PC-3 (cell line): ENCODE results near the gene SAG. TPM values are rescaled to one million over a fixed set of nuclear protein-coding genes. Genes with fewer than 3 reads are reported as not detected.

Experiments used
- ATAC-seq: fragments of 200-7000 bp; cut with Tn5 transposase; 2 replicates; pipeline ENCODE4 v1.9.1; 2020; ENCODE audit warnings: mild to moderate bottlenecking, moderate library complexity
- BruUV-seq: library from RNA; stranded (reverse); fragments of 400-500 nt; replicated peaks from 2 replicates; lab custom pipeline; 2021; lab: Mats Ljungman, UMichigan
- CTCF ChIA-PET: fragments of 300-600 bp; sonication (Branson Sonifier 250); formaldehyde crosslinking; loops from one replicate; lab custom pipeline; 2022; ENCODE audit warnings: antibody characterized with exemption; lab: Charles Lee
- POLR2A ChIA-PET: fragments of 300-600 bp; sonication (Branson Sonifier 250); formaldehyde crosslinking; loops from one replicate; lab custom pipeline; 2022; ENCODE audit warnings: antibody characterized with exemption; ENCODE audit not compliant: unreplicated experiment; lab: Charles Lee
- DNase-seq: peaks from one replicate; pipeline ENCODE4 v3.0.0-alpha.2; 2015
- H2AFZ ChIP-seq: fragments of 300-600 bp; sonication (generic); 2 replicates; pipeline ENCODE4 v1.6.0; 2016; ENCODE audit warnings: antibody characterized with exemption, low read length
- H3F3A ChIP-seq: fragments of 300-600 bp; sonication (generic); one replicate; pipeline ENCODE4 v1.6.0; 2017; ENCODE audit warnings: antibody characterized with exemption, low read length, control low read depth, mild to moderate bottlenecking; ENCODE audit not compliant: unreplicated experiment
- H3K27ac ChIP-seq: fragments of 300-600 bp; sonication (generic); 2 replicates; pipeline ENCODE4 v1.5.1; 2016; ENCODE audit warnings: mild to moderate bottlenecking, low read length
- H3K27me3 ChIP-seq: fragments of 300-600 bp; sonication (generic); 2 replicates; pipeline ENCODE4 v1.6.1; 2016; ENCODE audit warnings: low read length, mixed read lengths
- H3K36me3 ChIP-seq: fragments of 300-600 bp; sonication (generic); 2 replicates; pipeline ENCODE4 v1.6.1; 2016; ENCODE audit warnings: low read depth, mixed run types, low read length, mixed read lengths
- H3K4me1 ChIP-seq: fragments of 300-600 bp; sonication (generic); 2 replicates; pipeline ENCODE4 v1.5.1; 2016; ENCODE audit warnings: low read length; ENCODE audit not compliant: insufficient read depth
- H3K4me2 ChIP-seq: fragments of 300-600 bp; sonication (generic); 2 replicates; pipeline ENCODE4 v1.6.0; 2016; ENCODE audit warnings: low read length
- H3K4me3 ChIP-seq: fragments of 300-600 bp; sonication (generic); 2 replicates; pipeline ENCODE4 v1.5.1; 2016; ENCODE audit warnings: mild to moderate bottlenecking, low read length, mixed read lengths
- H3K79me2 ChIP-seq: fragments of 300-600 bp; sonication (generic); 2 replicates; pipeline ENCODE4 v1.6.1; 2017; ENCODE audit warnings: low read length, mixed read lengths
- H3K9ac ChIP-seq: fragments of 300-600 bp; sonication (generic); 2 replicates; pipeline ENCODE4 v1.6.0; 2016; ENCODE audit warnings: mild to moderate bottlenecking, low read length
- H3K9me2 ChIP-seq: fragments of 300-600 bp; sonication (generic); replicated peaks from 2 replicates; pipeline ENCODE4 v1.6.1; 2016; ENCODE audit warnings: mixed run types, low read length, mixed read lengths
- H3K9me3 ChIP-seq: fragments of 300-600 bp; sonication (generic); 2 replicates; pipeline ENCODE4 v1.6.1; 2016; ENCODE audit warnings: low read length, mixed read lengths
- H4K20me1 ChIP-seq: fragments of 300-600 bp; sonication (generic); 2 replicates; pipeline ENCODE4 v1.6.1; 2016; ENCODE audit warnings: low read length, mixed read lengths
- CTCF ChIP-seq: fragments of 300-600 bp; sonication (generic); conservative IDR thresholded peaks from 2 replicates; pipeline ENCODE4 v1.5.1; 2017; ENCODE audit warnings: antibody characterized with exemption, low read depth, mild to moderate bottlenecking, low read length
- EZH2 ChIP-seq: fragments of 300-600 bp; sonication (generic); IDR thresholded peaks from one replicate; pipeline ENCODE4 v1.6.1; 2017; ENCODE audit warnings: antibody characterized with exemption, mild to moderate bottlenecking, low read length; ENCODE audit not compliant: unreplicated experiment
- EZH2phosphoT487 ChIP-seq: fragments of 300-600 bp; sonication (generic); IDR thresholded peaks from 2 replicates; pipeline ENCODE4 v1.6.1; 2018; ENCODE audit warnings: mild to moderate bottlenecking, antibody characterized with exemption, low read length, borderline replicate concordance
- intact Hi-C: fragments of 100-400 bp; cut with micrococcal nuclease; formaldehyde crosslinking; loops from 2 replicates; pipeline ENCODE4 v1.9.0; 2023
- total RNA-seq: library from RNA; depleted of rRNA; stranded (reverse); fragments of >200 nt; gene quantifications from 2 replicates; pipeline ENCODE4 v1.2.3, GENCODE V29; 2014

Gene SAG
- total RNA-seq, 1 experiment from 2014 or later: not detected

GRCh38 chr2:233367586-233367985 lies 60.0 kb downstream of the SAG start:
- no peak overlapping the region for H3K27ac ChIP-seq
- no peaks in the 10 kb centered on the region for H4K20me1 ChIP-seq
- intact Hi-C loops: no loop called here
- POLR2A ChIA-PET: no interaction called here
- TF ChIP-seq EZH2 (no peak), EZH2phosphoT487 (no peak), CTCF (no peak)
- no peaks in the 10 kb centered on the region for H3K4me1 ChIP-seq
- no TSS peak for BruUV-seq
- H3K9me2 ChIP-seq: no peaks in the 10 kb centered on the region
- peaks cover 6% of the 10 kb centered on the region for H3K36me3 ChIP-seq
- no peaks in the 10 kb centered on the region for H3K27me3 ChIP-seq
- no peak overlapping the region for H3K4me3 ChIP-seq
- no peak for ATAC-seq
- CTCF ChIA-PET: no interaction called here
- no peaks in the 10 kb centered on the region for H3F3A ChIP-seq
- no peak for DNase-seq
- H3K9me3 ChIP-seq: no peaks in the 10 kb centered on the region
- no peak overlapping the region for H3K9ac ChIP-seq
- no peak overlapping the region for H3K4me2 ChIP-seq
- peaks cover 53% of the 10 kb centered on the region for H3K79me2 ChIP-seq
- no peak overlapping the region for H2AFZ ChIP-seq

- H3K4me3 ChIP-seq: no peak overlapping the region
- H3K9ac ChIP-seq: no peak overlapping the region
- H3K27me3 ChIP-seq: no peaks in the 10 kb centered on the region
- no peaks in the 10 kb centered on the region for H3K9me2 ChIP-seq
- no peak overlapping the region for H2AFZ ChIP-seq
- no peak for TF ChIP-seq CTCF
- TF ChIP-seq EZH2: no peak
- no peak for TF ChIP-seq EZH2phosphoT487
- H3K4me1 ChIP-seq: no peaks in the 10 kb centered on the region
- no peaks in the 10 kb centered on the region for H4K20me1 ChIP-seq
- DNase-seq (no peak), ATAC-seq (no peak)
- H3K9me3 ChIP-seq: no peaks in the 10 kb centered on the region
- POLR2A ChIA-PET: no interaction called here
- CTCF ChIA-PET: no interaction called here
- H3F3A ChIP-seq: no peaks in the 10 kb centered on the region
- BruUV-seq: no TSS peak
- H3K36me3 ChIP-seq: peaks cover 3% of the 10 kb centered on the region
- peaks cover 54% of the 10 kb centered on the region for H3K79me2 ChIP-seq
- H3K27ac ChIP-seq: no peak overlapping the region
- H3K4me2 ChIP-seq: no peak overlapping the region
- intact Hi-C loops: no loop called here
Observed at GRCh38 chr2:233368756-233369155, 61.1 kb downstream of the SAG start.

GRCh38 chr2:233369462-233369861 lies 61.8 kb downstream of the SAG start:
- POLR2A ChIA-PET: no interaction called here
- TF ChIP-seq EZH2phosphoT487 (no peak), CTCF (no peak), EZH2 (no peak)
- BruUV-seq: no TSS peak
- Histone ChIP-seq H3K4me3 (no peak overlapping the region), H4K20me1 (no peaks in the 10 kb centered on the region), H2AFZ (no peak overlapping the region), H3F3A (no peaks in the 10 kb centered on the region), H3K79me2 (peaks cover 52% of the 10 kb centered on the region), H3K4me1 (no peaks in the 10 kb centered on the region), H3K9me3 (no peaks in the 10 kb centered on the region), H3K27ac (no peak overlapping the region), H3K36me3 (no peaks in the 10 kb centered on the region; the same call in 1 of the 2 replicates), H3K4me2 (no peak overlapping the region), H3K9ac (no peak overlapping the region), H3K9me2 (no peaks in the 10 kb centered on the region), H3K27me3 (no peaks in the 10 kb centered on the region)
- no peak for ATAC-seq
- CTCF ChIA-PET: no interaction called here
- intact Hi-C loops: no loop called here
- DNase-seq: no peak
